Omental fat pad (tissue), 4 donors: ENCODE results near the gene IFNAR1. TPM values are rescaled to one million over a fixed set of nuclear protein-coding genes. Genes with fewer than 3 reads are reported as not detected.
A peak's percentile ranks its signal among the peaks of the same experiment; 100 is the strongest.

ENCODE experiments used
- ATAC-seq: fragments of 150-250 bp; one replicate; pipeline ENCODE4 v1.9.1; 2016; ENCODE audit warnings: mild to moderate bottlenecking, moderate library complexity; ENCODE audit not compliant: low FRiP score
- DNase-seq: peaks from one replicate; pipeline ENCODE4 v3.0.0-alpha.2; 2019; ENCODE audit warnings: low spot score
- total RNA-seq, 4 donors: library from RNA; depleted of rRNA; stranded (reverse); fragments of >200 nt; gene quantifications; one replicate each; pipeline ENCODE4 v1.1.0, GENCODE V29; 2016
- TF ChIP-seq, protein P1 (sequence below), 3 donors: fragments of 450-650 bp; IDR thresholded peaks; one replicate each; pipeline ENCODE4 v1.5.1; 2016 to 2017; ENCODE audit warnings: antibody characterized with exemption in 3 of 3, mild to moderate bottlenecking in 3 of 3, moderate library complexity in 2 of 3

IFNAR1 gene
- total RNA-seq, 4 donors from 2014 or later: 36.2 to 53.3 (median 42.4) TPM

DNA sequence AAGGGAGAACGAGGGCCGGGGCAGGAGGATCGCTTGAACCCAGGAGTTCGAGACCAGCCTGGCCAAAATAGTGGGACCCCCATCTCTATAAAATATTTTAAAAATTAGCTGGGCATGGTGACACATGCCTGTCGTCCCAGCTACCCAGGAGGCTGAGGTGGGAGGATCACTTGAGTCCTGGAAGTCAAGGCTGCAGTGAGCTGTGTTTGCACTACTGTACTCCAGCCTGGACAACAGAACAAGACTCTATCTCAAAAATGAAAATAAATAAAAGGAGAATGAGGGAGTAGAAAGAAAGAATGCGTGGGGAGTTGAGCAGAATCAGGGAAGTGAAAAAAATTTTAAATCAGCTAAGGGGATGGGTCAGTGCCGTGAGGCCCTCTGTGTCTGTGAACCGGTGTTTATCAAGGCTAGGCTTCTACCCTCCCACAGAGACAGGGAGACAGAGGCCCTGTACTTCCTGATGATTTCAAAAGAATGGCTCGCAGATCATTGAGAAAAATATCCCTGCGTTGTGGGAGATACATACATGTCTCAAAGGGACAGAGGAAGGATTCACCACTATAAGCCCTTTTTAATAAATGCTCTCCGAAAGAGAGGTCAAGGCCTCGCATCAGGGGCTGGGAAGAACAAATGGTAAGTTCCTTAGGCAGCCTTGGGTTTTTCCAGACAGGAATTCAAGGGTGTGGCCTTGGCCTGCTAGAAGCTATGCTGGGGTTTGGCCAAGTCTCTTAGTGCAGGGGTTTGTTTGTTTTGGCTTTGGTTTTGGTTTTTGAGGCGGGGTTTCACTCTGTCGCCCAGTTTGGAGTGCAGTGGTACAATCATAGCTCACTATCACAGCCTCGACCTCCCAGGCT, 37.9 kb upstream of the IFNAR1 start:
- DNase-seq (no peak), ATAC-seq (peak; percentile 60)
- TF ChIP-seq, protein P1, sequence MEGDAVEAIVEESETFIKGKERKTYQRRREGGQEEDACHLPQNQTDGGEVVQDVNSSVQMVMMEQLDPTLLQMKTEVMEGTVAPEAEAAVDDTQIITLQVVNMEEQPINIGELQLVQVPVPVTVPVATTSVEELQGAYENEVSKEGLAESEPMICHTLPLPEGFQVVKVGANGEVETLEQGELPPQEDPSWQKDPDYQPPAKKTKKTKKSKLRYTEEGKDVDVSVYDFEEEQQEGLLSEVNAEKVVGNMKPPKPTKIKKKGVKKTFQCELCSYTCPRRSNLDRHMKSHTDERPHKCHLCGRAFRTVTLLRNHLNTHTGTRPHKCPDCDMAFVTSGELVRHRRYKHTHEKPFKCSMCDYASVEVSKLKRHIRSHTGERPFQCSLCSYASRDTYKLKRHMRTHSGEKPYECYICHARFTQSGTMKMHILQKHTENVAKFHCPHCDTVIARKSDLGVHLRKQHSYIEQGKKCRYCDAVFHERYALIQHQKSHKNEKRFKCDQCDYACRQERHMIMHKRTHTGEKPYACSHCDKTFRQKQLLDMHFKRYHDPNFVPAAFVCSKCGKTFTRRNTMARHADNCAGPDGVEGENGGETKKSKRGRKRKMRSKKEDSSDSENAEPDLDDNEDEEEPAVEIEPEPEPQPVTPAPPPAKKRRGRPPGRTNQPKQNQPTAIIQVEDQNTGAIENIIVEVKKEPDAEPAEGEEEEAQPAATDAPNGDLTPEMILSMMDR (IDR thresholded peaks at IDR 0.05): no peak

DNA sequence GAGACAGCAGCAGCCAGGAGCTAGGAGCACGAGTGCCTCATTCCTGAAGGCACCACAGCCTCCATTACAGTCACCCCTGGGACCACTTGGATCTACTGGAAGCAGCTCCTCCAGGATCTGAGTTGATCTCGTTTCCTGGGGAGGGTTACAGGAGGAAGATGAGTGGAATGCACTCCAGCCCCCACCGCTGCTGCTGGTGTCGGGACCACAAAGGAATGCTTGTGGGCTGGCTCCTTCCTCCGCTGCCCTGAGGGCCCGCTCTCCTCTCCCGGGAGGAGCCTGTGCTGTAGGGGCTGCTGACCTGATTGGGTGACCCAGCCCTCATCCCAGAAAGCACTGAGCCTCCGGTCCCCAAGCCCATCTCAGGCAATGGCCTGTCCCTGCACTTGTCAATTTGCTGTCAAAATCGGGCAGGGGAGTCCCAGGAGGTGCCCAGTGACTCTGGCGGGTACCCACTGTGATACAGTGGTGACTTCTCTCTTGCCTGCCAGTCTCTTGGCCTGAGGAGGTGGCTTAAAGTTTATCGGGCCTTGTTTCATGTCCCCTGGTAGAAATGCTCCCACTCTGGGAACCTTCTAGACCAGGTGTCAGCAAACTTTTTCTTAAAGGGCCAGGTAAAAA, 35.5 kb upstream of the IFNAR1 start:
- no peak for DNase-seq
- ATAC-seq: no peak
- TF ChIP-seq, protein P1 (IDR thresholded peaks at IDR 0.05): no peak

DNA sequence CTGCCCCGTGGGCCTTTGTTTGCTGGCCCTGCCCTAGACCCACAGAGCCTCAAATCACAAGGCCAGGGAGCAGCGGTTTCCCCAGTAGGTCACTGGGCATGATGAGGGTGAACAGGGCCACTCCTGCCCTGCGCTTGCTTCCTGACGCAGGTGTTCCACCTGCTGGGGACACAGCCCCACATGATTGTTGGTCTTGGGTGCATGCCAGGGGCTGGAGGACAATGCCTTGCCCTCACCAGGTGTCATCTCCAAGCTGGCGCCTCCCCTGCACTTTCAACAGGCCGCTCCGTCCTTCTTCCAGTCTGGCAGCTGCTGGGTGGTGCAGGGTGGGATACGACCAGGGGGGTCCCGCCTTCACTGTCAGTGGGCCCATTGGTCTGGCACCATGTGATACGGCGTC, 34.3 kb upstream of the IFNAR1 start:
- ATAC-seq (no peak), DNase-seq (no peak)
- TF ChIP-seq, protein P1 (IDR thresholded peaks at IDR 0.05): no peak

DNA sequence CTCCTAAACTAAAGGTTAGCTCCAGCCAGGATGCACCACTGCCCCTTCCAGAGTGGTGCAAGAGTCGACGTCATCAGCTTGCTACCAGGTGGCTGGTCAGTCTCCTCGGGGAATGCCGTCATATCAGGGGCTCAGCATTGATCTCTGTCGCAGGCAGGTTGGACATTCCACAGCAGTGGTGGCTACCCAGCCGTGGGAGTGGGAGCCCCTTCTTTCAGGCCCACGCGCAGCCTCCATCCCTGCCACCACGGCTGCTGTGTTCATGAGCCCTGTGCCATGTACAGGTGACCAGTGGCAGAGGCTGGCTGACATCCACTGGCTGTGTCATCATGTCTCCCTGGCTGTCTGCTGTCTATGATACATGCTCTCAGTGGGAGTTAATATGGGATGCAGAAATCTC, 33.1 kb upstream of the IFNAR1 start:
- DNase-seq (no peak), ATAC-seq (no peak)
- TF ChIP-seq, protein P1 (IDR thresholded peaks at IDR 0.05): no peak

- ATAC-seq: no peak
- TF ChIP-seq, protein P1 (IDR thresholded peaks at IDR 0.05): no peak
- no peak for DNase-seq
Measured at GRCh38 chr21:33292724-33293123, 32.0 kb upstream of the IFNAR1 start.

DNA sequence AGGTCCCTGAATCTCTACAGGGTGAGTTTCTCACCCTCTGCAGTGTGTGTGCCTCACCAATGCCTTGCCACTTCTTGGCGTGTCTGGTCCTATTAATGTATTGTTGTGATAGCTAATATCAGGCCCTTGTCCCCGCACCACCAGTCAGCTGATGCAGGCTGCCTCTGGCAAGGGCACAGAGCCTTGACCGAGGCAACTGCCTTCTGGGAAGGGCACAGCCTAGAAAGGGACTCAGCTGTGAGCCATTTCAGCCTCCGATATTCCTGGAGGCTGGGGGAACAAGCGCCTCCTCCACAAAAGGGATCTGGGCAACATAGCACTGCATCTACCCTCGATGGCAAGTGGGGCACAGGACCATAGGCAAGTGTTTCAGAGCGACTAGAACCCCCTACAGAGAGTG, 31.6 kb upstream of the IFNAR1 start:
- ATAC-seq: no peak
- TF ChIP-seq, protein P1 (IDR thresholded peaks at IDR 0.05): no peak

DNA sequence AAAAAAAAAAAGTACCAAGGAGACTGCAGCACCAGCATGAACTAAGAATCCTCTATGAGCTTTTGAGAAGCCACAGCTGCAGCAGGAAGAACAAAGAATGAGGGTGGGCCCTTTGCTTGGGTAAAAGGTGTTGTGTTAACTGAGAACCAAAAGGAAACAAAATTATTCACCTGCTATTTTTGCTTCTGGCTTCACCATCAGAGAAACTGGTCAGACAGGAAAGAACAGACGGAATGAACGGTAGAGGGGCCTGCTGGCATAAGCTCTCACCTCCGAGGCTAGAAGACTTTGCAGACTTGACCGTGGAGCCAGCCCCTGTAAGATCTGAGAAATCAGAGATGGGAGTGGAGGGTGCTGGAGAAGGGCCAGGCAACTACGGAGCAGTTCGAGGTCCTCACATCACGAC, 31.0 kb upstream of the IFNAR1 start:
- DNase-seq (no peak), ATAC-seq (no peak)

More for the DNA sequence above, 31.6 kb upstream of the IFNAR1 start:
- DNase-seq: no peak

More for the DNA sequence above, 31.0 kb upstream of the IFNAR1 start:
- TF ChIP-seq, protein P1 (IDR thresholded peaks at IDR 0.05): no peak
